ENCODE measurements around the gene CMC2.

The CMC2 gene

GRCh38 chr16:81003610-81004460 is 2.9 kb downstream of the CMC2 start:
- in situ Hi-C loops (cut with MboI; ENCODE audit: low sequenced_read_pairs), result no loop called here

- in situ Hi-C loops (cut with MboI; ENCODE audit: low sequenced_read_pairs), result no loop called here
Observed at GRCh38 chr16:81003064-81003463, 3.6 kb downstream of the CMC2 start.

GRCh38 chr16:81001330-81001729 is 5.4 kb downstream of the CMC2 start:
- in situ Hi-C loops (cut with MboI; ENCODE audit: low sequenced_read_pairs), result no loop called here

- in situ Hi-C loops (cut with MboI; ENCODE audit: low sequenced_read_pairs), result no loop called here
Observed at GRCh38 chr16:81000873-81001272, 5.8 kb downstream of the CMC2 start.

- in situ Hi-C loops (cut with MboI; ENCODE audit: low sequenced_read_pairs), result no loop called here
Observed at GRCh38 chr16:80997964-80998620, 8.6 kb downstream of the CMC2 start.

GRCh38 chr16:80997139-80997798 is 9.4 kb downstream of the CMC2 start:
- in situ Hi-C loops (cut with MboI; ENCODE audit: low sequenced_read_pairs), result no loop called here

- in situ Hi-C loops (cut with MboI; ENCODE audit: low sequenced_read_pairs), result no loop called here
Observed at GRCh38 chr16:80996688-80997138, 10.0 kb downstream of the CMC2 start.

- in situ Hi-C loops (cut with MboI; ENCODE audit: low sequenced_read_pairs), result no loop called here
Observed at GRCh38 chr16:80994451-80994850, 12.2 kb downstream of the CMC2 start.

GRCh38 chr16:80993834-80994233 is 12.9 kb downstream of the CMC2 start:
- in situ Hi-C loops (cut with MboI; ENCODE audit: low sequenced_read_pairs), result no loop called here

- in situ Hi-C loops (cut with MboI; ENCODE audit: low sequenced_read_pairs), result no loop called here
Observed at GRCh38 chr16:80993307-80993706, 13.4 kb downstream of the CMC2 start.

- in situ Hi-C loops (cut with MboI; ENCODE audit: low sequenced_read_pairs), result no loop called here
Observed at GRCh38 chr16:80992676-80993293, 13.9 kb downstream of the CMC2 start.

GRCh38 chr16:80991792-80992430 is 14.8 kb downstream of the CMC2 start:
- in situ Hi-C loops (cut with MboI; ENCODE audit: low sequenced_read_pairs), result no loop called here

- in situ Hi-C loops (cut with MboI; ENCODE audit: low sequenced_read_pairs), result no loop called here
Observed at GRCh38 chr16:80990978-80991377, 15.7 kb downstream of the CMC2 start.

GRCh38 chr16:80990577-80990976 is 16.1 kb downstream of the CMC2 start:
- in situ Hi-C loops (cut with MboI; ENCODE audit: low sequenced_read_pairs), result no loop called here

- in situ Hi-C loops (cut with MboI; ENCODE audit: low sequenced_read_pairs), result no loop called here
Observed at GRCh38 chr16:80989801-80990200, 16.9 kb downstream of the CMC2 start.

GRCh38 chr16:80988756-80989155 is 17.9 kb downstream of the CMC2 start:
- in situ Hi-C loops (cut with MboI; ENCODE audit: low sequenced_read_pairs), result no loop called here

- in situ Hi-C loops (cut with MboI; ENCODE audit: low sequenced_read_pairs), result no loop called here
Observed at GRCh38 chr16:80986557-80986956, 20.1 kb downstream of the CMC2 start.

- in situ Hi-C loops (cut with MboI; ENCODE audit: low sequenced_read_pairs), result no loop called here
Observed at GRCh38 chr16:80985611-80986010, 21.1 kb downstream of the CMC2 start.

GRCh38 chr16:80984124-80984892 is 22.4 kb downstream of the CMC2 start:
- in situ Hi-C loops (cut with MboI; ENCODE audit: low sequenced_read_pairs), result no loop called here

- in situ Hi-C loops (cut with MboI; ENCODE audit: low sequenced_read_pairs), result no loop called here
Observed at GRCh38 chr16:80982646-80983045, 24.0 kb downstream of the CMC2 start.
